SK-N-MC (cell line): ENCODE results near the gene NEGR1.

Experiments
- DNase-seq: peaks from one replicate; pipeline ENCODE4 v3.0.0-alpha.2; 2011; ENCODE audit warnings: low read depth, low spot score
- H3K27ac ChIP-seq: fragments of 200-600 bp; sonication (generic); 2 replicates; pipeline ENCODE4 v1.5.1; 2016; ENCODE audit warnings: mixed run types
- H3K36me3 ChIP-seq: fragments of 200-600 bp; sonication (generic); 2 replicates; pipeline ENCODE4 v1.6.1; 2017; ENCODE audit warnings: antibody characterized with exemption, low read length, mixed read lengths; ENCODE audit not compliant: insufficient read depth
- H3K4me3 ChIP-seq: fragments of 200-600 bp; sonication (generic); 2 replicates; pipeline ENCODE4 v1.5.1; 2016
- H3K9ac ChIP-seq: fragments of 200-600 bp; sonication (generic); 2 replicates; pipeline ENCODE4 v1.8.0; 2017; ENCODE audit warnings: mixed run types, mixed read lengths; ENCODE audit not compliant: insufficient read length
- H3K9me3 ChIP-seq: fragments of 200-600 bp; sonication (generic); 2 replicates; pipeline ENCODE4 v1.6.1; 2017; ENCODE audit warnings: low read depth, mild to moderate bottlenecking, antibody characterized with exemption, low read length, moderate library complexity, mixed read lengths
- EZH2 ChIP-seq: fragments of 200-600 bp; sonication (generic); IDR thresholded peaks from one replicate; pipeline ENCODE4 v1.6.1; 2017; ENCODE audit warnings: antibody characterized with exemption
- FOXP2 ChIP-seq: optimal IDR thresholded peaks from 2 replicates; pipeline ENCODE3; 2011; ENCODE audit warnings: mild to moderate bottlenecking, moderate library complexity; ENCODE audit not compliant: insufficient read depth; ENCODE audit errors: extremely low read length, control extremely low read depth
- POLR2AphosphoS5 ChIP-seq: IDR thresholded peaks from 2 replicates; pipeline ENCODE4 v1.6.1; 2012; ENCODE audit warnings: mild to moderate bottlenecking, low read depth, low read length, borderline replicate concordance

Gene NEGR1

DNA sequence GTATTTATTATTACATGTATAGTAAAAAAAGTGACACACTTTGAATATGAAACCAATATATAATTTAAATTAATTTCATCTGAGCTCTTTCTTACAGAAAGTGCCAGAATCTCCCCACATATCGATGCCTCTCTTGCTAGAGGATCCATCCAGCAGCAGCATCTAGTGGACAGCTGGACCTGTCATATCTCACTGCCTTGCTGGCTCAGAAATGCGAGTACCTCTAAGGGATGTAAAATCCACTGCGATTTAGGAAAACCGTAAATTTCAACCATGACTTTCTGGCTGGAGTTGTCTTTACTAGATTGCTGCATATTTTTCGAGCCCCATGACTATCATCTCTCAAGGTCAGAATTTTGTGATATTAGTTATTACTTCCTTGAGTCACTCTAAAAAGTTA is 333.8 kb downstream of the NEGR1 start:
- Histone ChIP-seq H3K4me3 (no peak overlapping the region), H3K9ac (no peak overlapping the region), H3K36me3 (no peaks in the 10 kb centered on the region), H3K9me3 (no peaks in the 10 kb centered on the region), H3K27ac (no peak overlapping the region)
- TF ChIP-seq POLR2AphosphoS5 (no peak), FOXP2 (no peak), EZH2 (no peak)
- no peak for DNase-seq

DNA sequence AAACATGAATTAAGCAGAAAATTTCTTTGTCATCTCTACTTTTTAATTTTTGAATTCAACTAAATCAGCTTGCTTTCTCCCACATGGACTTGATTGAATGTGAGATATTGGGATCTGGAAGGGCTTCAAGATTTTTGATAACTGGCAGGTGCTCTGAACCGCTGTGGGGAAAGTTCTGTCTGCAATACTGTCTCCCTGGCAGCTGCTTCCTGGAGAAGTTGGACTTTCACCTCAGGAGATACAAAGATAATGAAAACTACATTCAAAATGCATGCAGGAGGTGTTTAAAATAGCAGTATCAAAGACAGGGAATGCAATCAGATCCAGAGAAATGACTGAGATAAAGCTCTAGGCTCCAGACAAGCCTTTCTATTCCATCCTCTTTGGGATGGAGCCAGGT is 338.3 kb downstream of the NEGR1 start:
- Histone ChIP-seq H3K9me3 (no peaks in the 10 kb centered on the region), H3K9ac (no peak overlapping the region), H3K4me3 (no peak overlapping the region), H3K36me3 (no peaks in the 10 kb centered on the region), H3K27ac (no peak overlapping the region)
- no peak for DNase-seq
- TF ChIP-seq EZH2 (no peak), POLR2AphosphoS5 (no peak), FOXP2 (no peak)

GRCh38 chr1:71940261-71940660 is 342.1 kb downstream of the NEGR1 start:
- no peak overlapping the region for H3K4me3 ChIP-seq
- no peaks in the 10 kb centered on the region for H3K36me3 ChIP-seq
- H3K27ac ChIP-seq = no peak overlapping the region
- DNase-seq = no peak
- H3K9ac ChIP-seq = no peak overlapping the region
- no peaks in the 10 kb centered on the region for H3K9me3 ChIP-seq
- no peak for TF ChIP-seq EZH2

DNA sequence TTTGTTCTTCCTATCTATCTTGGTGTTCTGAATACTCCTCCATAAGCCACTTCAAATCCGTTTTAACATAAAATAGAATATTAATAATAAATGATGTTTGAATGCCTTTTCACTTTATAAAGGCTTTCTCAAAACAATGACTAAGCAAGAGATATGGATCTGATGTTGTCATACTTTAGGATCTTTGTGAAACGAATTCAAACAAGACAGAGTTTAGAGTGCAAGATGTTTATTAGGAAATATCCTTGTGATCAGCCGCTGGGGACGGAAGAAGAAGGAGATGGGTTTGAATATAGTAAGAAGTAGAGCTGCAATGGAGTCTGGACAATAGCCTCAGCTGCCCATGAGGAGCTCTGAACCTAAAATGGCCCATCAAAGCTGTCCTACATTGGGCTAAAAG is 351.8 kb downstream of the NEGR1 start:
- Histone ChIP-seq H3K27ac (no peak overlapping the region), H3K36me3 (no peaks in the 10 kb centered on the region), H3K9me3 (no peaks in the 10 kb centered on the region), H3K9ac (no peak overlapping the region), H3K4me3 (no peak overlapping the region)
- TF ChIP-seq POLR2AphosphoS5 (no peak), EZH2 (no peak), FOXP2 (no peak)
- DNase-seq = no peak

GRCh38 chr1:71921935-71922559 is 360.3 kb downstream of the NEGR1 start:
- no peak for DNase-seq
- Histone ChIP-seq H3K4me3 (no peak overlapping the region), H3K9me3 (no peaks in the 10 kb centered on the region), H3K27ac (no peak overlapping the region), H3K36me3 (no peaks in the 10 kb centered on the region), H3K9ac (no peak overlapping the region)
- TF ChIP-seq EZH2 (no peak), FOXP2 (no peak), POLR2AphosphoS5 (no peak)

DNA sequence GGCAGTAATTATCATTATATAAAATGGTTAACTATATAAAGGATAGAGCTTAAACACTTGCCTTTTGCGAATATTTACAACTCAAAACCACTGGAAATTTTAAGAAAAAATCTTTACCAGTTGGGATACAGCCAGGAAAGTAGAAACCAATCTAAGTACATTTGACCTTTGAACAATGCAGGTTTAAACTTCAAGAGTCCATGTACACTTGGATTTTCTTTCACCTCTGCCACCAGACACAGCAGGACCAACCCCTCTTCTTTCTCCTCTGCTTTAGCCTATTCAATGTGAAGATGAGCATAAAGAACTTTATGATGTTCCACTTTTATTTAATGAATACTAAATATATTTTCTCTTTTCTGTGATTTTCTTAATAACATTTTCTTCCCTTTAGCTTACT is 361.1 kb downstream of the NEGR1 start:
- Histone ChIP-seq H3K9me3 (no peaks in the 10 kb centered on the region), H3K27ac (no peak overlapping the region), H3K9ac (no peak overlapping the region), H3K36me3 (no peaks in the 10 kb centered on the region), H3K4me3 (no peak overlapping the region)
- DNase-seq = no peak
- TF ChIP-seq FOXP2 (no peak), EZH2 (no peak), POLR2AphosphoS5 (no peak)

DNA sequence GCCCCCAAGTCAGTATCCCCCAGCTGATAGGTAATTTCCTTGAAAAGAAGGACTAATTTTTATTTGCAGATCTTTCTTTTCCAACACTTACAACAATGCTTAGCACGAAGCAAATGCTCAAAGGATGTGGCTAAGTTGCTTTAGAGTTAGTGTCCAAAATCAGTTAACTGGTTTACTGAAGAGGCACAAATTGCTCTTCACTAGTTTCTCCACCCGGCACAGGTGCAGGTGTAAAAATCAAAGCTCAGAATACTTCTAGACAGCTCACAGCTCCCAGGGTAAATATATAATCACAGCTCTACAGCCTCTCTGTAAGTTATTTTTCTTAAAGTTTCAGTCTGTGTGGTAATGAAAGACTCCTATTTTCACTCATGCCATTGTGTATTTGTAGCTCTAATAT is 361.8 kb downstream of the NEGR1 start:
- Histone ChIP-seq H3K36me3 (no peaks in the 10 kb centered on the region), H3K27ac (no peak overlapping the region), H3K9me3 (no peaks in the 10 kb centered on the region), H3K9ac (no peak overlapping the region), H3K4me3 (no peak overlapping the region; the same call in 1 of the 2 replicates)
- no peak for DNase-seq
- no peak for TF ChIP-seq FOXP2

DNA sequence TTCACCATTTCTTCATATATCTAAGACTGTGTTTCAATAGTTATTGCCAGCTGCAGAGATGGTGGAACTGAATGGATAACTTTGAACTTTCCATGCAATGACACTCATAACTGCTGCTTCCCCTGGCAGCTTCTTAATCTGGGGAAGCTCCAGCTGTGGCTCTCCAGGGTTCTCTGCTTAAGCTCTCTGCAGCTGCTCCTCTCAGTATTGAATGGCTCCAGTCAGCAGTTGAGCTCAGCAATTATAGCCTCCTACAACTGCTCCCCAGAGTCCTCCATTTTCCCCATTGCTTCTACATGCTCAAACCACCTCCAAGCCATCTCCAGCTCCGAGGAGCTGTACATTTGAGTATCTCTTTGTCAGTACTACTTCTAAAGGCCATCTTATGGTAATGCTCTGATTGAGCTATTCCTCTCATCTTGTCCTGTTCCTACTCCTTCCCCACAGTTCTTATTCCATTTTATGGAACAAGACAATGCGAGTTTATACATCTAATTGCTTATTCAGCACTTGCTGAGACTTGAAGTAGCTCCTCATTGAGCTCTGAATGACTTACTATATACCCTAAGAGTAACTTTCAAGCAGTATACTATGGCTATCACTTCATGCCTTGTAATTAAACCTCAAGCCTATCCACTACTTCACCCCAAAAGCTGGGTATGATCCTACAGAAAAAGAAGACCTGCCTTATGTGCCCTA is 362.4 kb downstream of the NEGR1 start:
- Histone ChIP-seq H3K27ac (peak overlapping the region; percentile 32; the same call in 1 of the 2 replicates), H3K4me3 (peak overlapping the region; percentile 41), H3K9ac (no peak overlapping the region), H3K36me3 (no peaks in the 10 kb centered on the region), H3K9me3 (no peaks in the 10 kb centered on the region)
- DNase-seq = peak; percentile 61
- TF ChIP-seq POLR2AphosphoS5 (no peak), EZH2 (no peak), FOXP2 (no peak)

GRCh38 chr1:71918630-71919029 is 363.7 kb downstream of the NEGR1 start:
- H3K9ac ChIP-seq = no peak overlapping the region
- no peak for TF ChIP-seq FOXP2
- TF ChIP-seq POLR2AphosphoS5 = no peak
- no peak for TF ChIP-seq EZH2
- no peaks in the 10 kb centered on the region for H3K9me3 ChIP-seq
- no peaks in the 10 kb centered on the region for H3K36me3 ChIP-seq
- no peak overlapping the region for H3K27ac ChIP-seq
- no peak overlapping the region for H3K4me3 ChIP-seq
- DNase-seq = no peak
